GM11168 (cell line): ENCODE results near the gene HMCN2.
"Not testable (repeated sequence)": the region's sequence is repeated elsewhere in the genome, so short reads cannot be mapped to it uniquely, and the experiment has no call there.

Experiments used
- in situ Hi-C: fragments of 300-500 bp; cut with MboI; formaldehyde crosslinking; loops from one replicate; pipeline ENCODE4 v1.12.0; 2022; ENCODE audit warnings: low sequenced_read_pairs; ENCODE audit not compliant: unreplicated experiment

Gene HMCN2

GRCh38 chr9:130434656-130435055, 169.1 kb downstream of the HMCN2 start:
- in situ Hi-C loops = not testable (repeated sequence)

GRCh38 chr9:130437011-130437789, 171.6 kb downstream of the HMCN2 start:
- in situ Hi-C loops = no loop called here

GRCh38 chr9:130438382-130438981, 172.9 kb downstream of the HMCN2 start:
- in situ Hi-C loops = no loop called here

- in situ Hi-C loops = loop anchor here (10.0 kb wide), 1 partner anchor 234 kb away; no protein-coding TSS in a partner anchor
Observed at GRCh38 chr9:130441031-130441430, 175.5 kb downstream of the HMCN2 start.

GRCh38 chr9:130442746-130443455, 177.3 kb downstream of the HMCN2 start:
- in situ Hi-C loops = loop anchor here (10.0 kb wide), 1 partner anchor 232 kb away; no protein-coding TSS in a partner anchor

GRCh38 chr9:130443456-130443801, 177.9 kb downstream of the HMCN2 start:
- in situ Hi-C loops = loop anchor here (10.0 kb wide), 1 partner anchor 231 kb away; no protein-coding TSS in a partner anchor

GRCh38 chr9:130443840-130444492, 178.4 kb downstream of the HMCN2 start:
- in situ Hi-C loops = loop anchor here (10.0 kb wide), 1 partner anchor 231 kb away; no protein-coding TSS in a partner anchor

GRCh38 chr9:130444565-130445221, 179.1 kb downstream of the HMCN2 start, which contains the start of gene ASS1:
ASS1 (plus strand) TSS chr9:130444961; CDS start chr9:130452229, 7,268 bp downstream.
- in situ Hi-C loops = loop anchor here (10.0 kb wide), 1 partner anchor 230 kb away; no protein-coding TSS in a partner anchor

GRCh38 chr9:130445268-130445983, 179.9 kb downstream of the HMCN2 start:
- in situ Hi-C loops = loop anchor here (10.0 kb wide), 1 partner anchor 229 kb away; no protein-coding TSS in a partner anchor

GRCh38 chr9:130446101-130446861, 180.7 kb downstream of the HMCN2 start:
- in situ Hi-C loops = loop anchor here (10.0 kb wide), 1 partner anchor 229 kb away; no protein-coding TSS in a partner anchor

- in situ Hi-C loops = loop anchor here (10.0 kb wide), 1 partner anchor 227 kb away; no protein-coding TSS in a partner anchor
Observed at GRCh38 chr9:130447193-130447816, 181.7 kb downstream of the HMCN2 start.

- in situ Hi-C loops = loop anchor here (10.0 kb wide), 1 partner anchor 227 kb away; no protein-coding TSS in a partner anchor
Observed at GRCh38 chr9:130448035-130448624, 182.6 kb downstream of the HMCN2 start.

- in situ Hi-C loops = loop anchor here (10.0 kb wide), 1 partner anchor 226 kb away; no protein-coding TSS in a partner anchor
Observed at GRCh38 chr9:130448771-130449603, 183.4 kb downstream of the HMCN2 start.

- in situ Hi-C loops = no loop called here
Observed at GRCh38 chr9:130450344-130451003, 184.9 kb downstream of the HMCN2 start.

- in situ Hi-C loops = no loop called here
Observed at GRCh38 chr9:130451004-130451390, 185.4 kb downstream of the HMCN2 start.
